ENCODE data around the gene CHD1. TPM values are rescaled to one million over a fixed set of nuclear protein-coding genes. Genes with fewer than 3 reads are reported as not detected.

CHD1 gene
- total RNA-seq, 3 donors from 2014 or later = 67.5 to 114 (median 102) TPM

DNA sequence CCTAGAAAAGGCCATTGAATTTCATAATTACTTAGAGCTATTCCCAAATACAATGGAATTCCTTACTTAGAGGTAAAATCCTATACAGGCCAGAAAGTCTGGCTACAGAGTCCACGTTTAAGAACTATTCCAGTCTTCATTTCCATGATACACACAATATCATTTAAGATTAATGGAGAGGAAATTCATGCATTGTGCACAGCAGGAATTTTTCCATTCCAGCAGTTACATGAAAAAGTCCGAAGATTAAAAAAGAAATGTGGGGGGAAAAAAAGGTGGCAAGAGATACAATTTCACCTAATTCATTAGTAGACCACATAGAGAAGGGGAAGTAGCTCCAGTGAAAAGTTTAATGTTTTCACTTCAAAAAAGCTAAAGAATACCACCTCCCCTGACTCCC lies 63.1 kb downstream of the CHD1 start:
- TF ChIP-seq CTCF (IDR thresholded peaks at IDR 0.05) (no peak), POLR2AphosphoS5 (IDR thresholded peaks at IDR 0.05) (no peak), POLR2A (IDR thresholded peaks at IDR 0.05) (no peak)
- H3K9me3 ChIP-seq = no peaks in the 10 kb centered on the region
- H3K4me1 ChIP-seq = no peaks in the 10 kb centered on the region
- DNase-seq (ENCODE audit: low spot score in 2 of 2) = no peak
- no peaks in the 10 kb centered on the region for H3K27me3 ChIP-seq
- intact Hi-C loops (cut with DNase I; ENCODE audit: low total_unique reads) = no loop called here
- no peak overlapping the region for H3K4me3 ChIP-seq
- H3K36me3 ChIP-seq = no peaks in the 10 kb centered on the region
- no peak overlapping the region for H3K27ac ChIP-seq

GRCh38 chr5:98847054-98847453 lies 81.8 kb downstream of the CHD1 start:
- no peak for DNase-seq (ENCODE audit: low spot score in 2 of 2)

GRCh38 chr5:98846520-98846919 lies 82.3 kb downstream of the CHD1 start:
- TF ChIP-seq POLR2A (IDR thresholded peaks at IDR 0.05) (no peak), POLR2AphosphoS5 (IDR thresholded peaks at IDR 0.05) (no peak), CTCF (IDR thresholded peaks at IDR 0.05) (no peak)
- intact Hi-C loops (cut with DNase I; ENCODE audit: low total_unique reads) = no loop called here

More at GRCh38 chr5:98847054-98847453, 81.8 kb downstream of the CHD1 start:
- Histone ChIP-seq H3K4me1 (no peaks in the 10 kb centered on the region), H3K27me3 (no peaks in the 10 kb centered on the region), H3K9me3 (peaks cover 6 to 10% of the 10 kb centered on the region in 2 donors), H3K27ac (no peak overlapping the region), H3K36me3 (no peaks in the 10 kb centered on the region), H3K4me3 (no peak overlapping the region)
- TF ChIP-seq POLR2AphosphoS5 (IDR thresholded peaks at IDR 0.05) = no peak
- no peak for TF ChIP-seq POLR2A (IDR thresholded peaks at IDR 0.05)
- no peak for TF ChIP-seq CTCF (IDR thresholded peaks at IDR 0.05)
- intact Hi-C loops (cut with DNase I; ENCODE audit: low total_unique reads) = no loop called here

GRCh38 chr5:98845878-98846277 lies 82.9 kb downstream of the CHD1 start:
- H3K4me3 ChIP-seq = no peak overlapping the region
- intact Hi-C loops (cut with DNase I; ENCODE audit: low total_unique reads) = no loop called here
- no peak for TF ChIP-seq POLR2AphosphoS5 (IDR thresholded peaks at IDR 0.05)
- TF ChIP-seq CTCF (IDR thresholded peaks at IDR 0.05) = no peak
- no peak for TF ChIP-seq POLR2A (IDR thresholded peaks at IDR 0.05)

More at GRCh38 chr5:98846520-98846919, 82.3 kb downstream of the CHD1 start:
- no peak for DNase-seq (ENCODE audit: low spot score in 2 of 2)
- Histone ChIP-seq H3K27me3 (no peaks in the 10 kb centered on the region), H3K9me3 (peaks cover 6 to 10% of the 10 kb centered on the region in 2 donors), H3K27ac (no peak overlapping the region), H3K4me3 (no peak overlapping the region), H3K36me3 (no peaks in the 10 kb centered on the region), H3K4me1 (no peaks in the 10 kb centered on the region)

DNA sequence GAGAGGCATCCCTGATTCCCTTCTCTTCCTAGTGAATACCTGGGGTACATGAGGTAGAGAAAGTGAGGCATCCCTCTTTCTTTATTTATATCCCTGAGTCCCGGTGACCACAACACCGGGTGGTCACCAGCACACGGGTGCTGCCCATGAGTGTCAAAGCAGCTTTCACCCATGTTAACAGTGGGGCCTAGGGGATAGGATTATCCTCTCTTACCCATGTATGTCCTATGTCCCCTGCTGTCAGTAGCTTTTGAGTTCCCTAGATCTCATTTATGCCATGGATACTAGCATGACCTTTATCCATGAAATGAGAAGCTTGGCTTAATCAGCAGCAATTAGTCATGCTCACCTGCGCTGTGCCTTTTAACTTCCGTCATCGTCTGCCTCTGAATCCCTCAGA lies 83.9 kb downstream of the CHD1 start:
- no peak for TF ChIP-seq CTCF (IDR thresholded peaks at IDR 0.05)
- no peak for TF ChIP-seq POLR2A (IDR thresholded peaks at IDR 0.05)
- TF ChIP-seq POLR2AphosphoS5 (IDR thresholded peaks at IDR 0.05) = no peak
- Histone ChIP-seq H3K27me3 (no peaks in the 10 kb centered on the region), H3K4me1 (no peaks in the 10 kb centered on the region), H3K9me3 (peaks cover 6 to 10% of the 10 kb centered on the region in 2 donors), H3K36me3 (no peaks in the 10 kb centered on the region), H3K4me3 (no peak overlapping the region), H3K27ac (no peak overlapping the region)
- intact Hi-C loops (cut with DNase I; ENCODE audit: low total_unique reads) = no loop called here
- DNase-seq (ENCODE audit: low spot score in 2 of 2) = no peak

More at GRCh38 chr5:98845878-98846277, 82.9 kb downstream of the CHD1 start:
- Histone ChIP-seq H3K36me3 (no peaks in the 10 kb centered on the region), H3K27me3 (no peaks in the 10 kb centered on the region), H3K9me3 (peaks cover 6 to 10% of the 10 kb centered on the region in 2 donors), H3K27ac (no peak overlapping the region), H3K4me1 (no peaks in the 10 kb centered on the region)
- no peak for DNase-seq (ENCODE audit: low spot score in 2 of 2)

All from breast epithelium (tissue), 4 donors.